ENCODE data around the gene PTEN.
"Not testable (repeated sequence)": the region's sequence is repeated elsewhere in the genome, so short reads cannot be mapped to it uniquely, and the experiment has no call there.

The PTEN gene

GRCh38 chr10:87878664-87879459 lies 15.4 kb downstream of the PTEN start:
- TF ChIP-seq, protein P1, sequence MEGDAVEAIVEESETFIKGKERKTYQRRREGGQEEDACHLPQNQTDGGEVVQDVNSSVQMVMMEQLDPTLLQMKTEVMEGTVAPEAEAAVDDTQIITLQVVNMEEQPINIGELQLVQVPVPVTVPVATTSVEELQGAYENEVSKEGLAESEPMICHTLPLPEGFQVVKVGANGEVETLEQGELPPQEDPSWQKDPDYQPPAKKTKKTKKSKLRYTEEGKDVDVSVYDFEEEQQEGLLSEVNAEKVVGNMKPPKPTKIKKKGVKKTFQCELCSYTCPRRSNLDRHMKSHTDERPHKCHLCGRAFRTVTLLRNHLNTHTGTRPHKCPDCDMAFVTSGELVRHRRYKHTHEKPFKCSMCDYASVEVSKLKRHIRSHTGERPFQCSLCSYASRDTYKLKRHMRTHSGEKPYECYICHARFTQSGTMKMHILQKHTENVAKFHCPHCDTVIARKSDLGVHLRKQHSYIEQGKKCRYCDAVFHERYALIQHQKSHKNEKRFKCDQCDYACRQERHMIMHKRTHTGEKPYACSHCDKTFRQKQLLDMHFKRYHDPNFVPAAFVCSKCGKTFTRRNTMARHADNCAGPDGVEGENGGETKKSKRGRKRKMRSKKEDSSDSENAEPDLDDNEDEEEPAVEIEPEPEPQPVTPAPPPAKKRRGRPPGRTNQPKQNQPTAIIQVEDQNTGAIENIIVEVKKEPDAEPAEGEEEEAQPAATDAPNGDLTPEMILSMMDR (IDR thresholded peaks at IDR 0.05; ENCODE audit: low read depth, low read length): no peak
- no peak overlapping the region for H3K4me3 ChIP-seq (ENCODE audit: low read depth, low read length)

DNA sequence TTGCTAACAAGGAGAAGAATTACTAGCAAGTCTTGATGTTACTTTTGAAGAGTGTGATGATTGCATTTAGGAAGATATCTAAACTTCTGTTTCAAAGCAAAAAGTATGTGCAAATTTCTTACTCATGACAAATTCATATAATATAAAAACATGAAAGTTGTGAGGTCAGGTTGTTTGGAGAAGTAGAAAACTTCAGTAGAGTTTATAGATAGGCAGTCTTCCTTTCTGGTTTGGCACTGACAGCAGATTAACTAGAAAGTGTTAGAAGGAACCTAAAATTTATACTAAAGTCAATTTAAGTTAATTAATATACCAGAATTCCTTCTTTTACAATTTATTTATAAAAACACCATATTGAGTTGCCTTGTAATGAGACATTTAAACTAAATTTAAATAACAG lies 16.9 kb downstream of the PTEN start:
- TF ChIP-seq, protein P1 (IDR thresholded peaks at IDR 0.05; ENCODE audit: low read depth, low read length): no peak
- H3K4me3 ChIP-seq (ENCODE audit: low read depth, low read length): no peak overlapping the region

DNA sequence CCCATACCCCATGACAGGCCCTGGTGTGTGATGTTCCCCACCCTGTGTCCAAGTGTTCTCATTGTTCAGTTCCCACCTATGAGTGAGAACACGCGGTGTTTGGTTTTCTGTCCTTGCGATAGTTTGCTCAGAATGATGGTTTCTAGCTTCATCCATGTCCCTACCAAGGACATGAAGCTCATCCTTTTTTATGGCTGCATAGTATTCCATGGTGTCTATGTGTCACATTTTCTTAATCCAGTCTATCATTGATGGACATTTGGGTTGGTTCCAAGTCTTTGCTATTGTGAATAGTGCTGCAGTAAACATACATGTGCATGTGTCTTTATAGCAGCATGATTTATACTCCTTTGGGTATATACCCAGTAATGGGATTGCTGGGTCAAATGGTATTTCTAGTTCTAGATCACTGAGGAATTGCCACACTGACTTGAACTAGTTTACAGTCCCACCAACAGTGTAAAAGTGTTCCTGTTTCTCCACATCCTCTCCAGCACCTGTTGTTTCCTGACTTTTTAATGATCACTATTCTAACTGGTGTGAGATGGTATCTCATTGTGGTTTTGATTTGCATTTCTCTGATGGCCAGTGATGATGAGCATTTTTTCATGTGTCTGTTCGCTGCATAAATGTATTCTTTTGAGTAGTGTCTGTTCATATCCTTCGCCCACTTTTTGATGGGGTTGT lies 18.1 kb downstream of the PTEN start:
- not testable (repeated sequence) for H3K4me3 ChIP-seq (ENCODE audit: low read depth, low read length)

DNA sequence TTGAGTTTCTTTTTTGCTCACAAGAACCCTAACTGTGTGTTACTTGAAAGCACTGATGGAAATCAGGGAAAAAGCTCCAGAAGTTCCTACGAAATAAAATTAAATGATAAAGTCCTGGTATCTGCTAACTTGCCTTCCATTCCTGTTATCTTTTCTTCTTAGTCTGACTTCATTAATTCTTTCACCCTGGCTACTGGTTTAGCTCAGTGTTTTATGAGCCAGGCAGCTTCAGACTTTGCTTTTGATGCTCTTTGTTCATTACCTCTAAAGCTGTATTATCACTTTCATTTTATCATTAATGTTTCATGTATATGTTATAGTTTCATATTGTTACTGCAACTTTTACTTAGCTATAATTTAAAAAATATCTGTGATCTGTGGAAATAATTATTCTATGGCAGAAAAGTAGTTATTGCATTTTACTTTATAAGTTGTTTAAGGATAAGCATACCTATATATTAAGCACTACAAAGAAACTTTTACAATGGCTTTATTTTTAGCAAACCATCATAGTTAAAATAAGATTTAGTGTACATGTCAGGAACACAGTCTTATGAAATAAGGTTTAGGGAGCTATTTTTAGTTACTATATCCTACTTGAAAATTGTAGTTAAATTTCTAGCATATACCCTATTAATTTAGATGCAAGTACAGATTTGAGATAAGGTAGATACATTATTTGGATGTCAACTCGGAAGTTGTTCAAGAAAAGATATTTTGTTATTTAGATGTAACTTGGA lies 19.3 kb downstream of the PTEN start:
- no peak overlapping the region for H3K4me3 ChIP-seq (ENCODE audit: low read depth, low read length)
- TF ChIP-seq, protein P1 (IDR thresholded peaks at IDR 0.05; ENCODE audit: low read depth, low read length): no peak

- H3K4me3 ChIP-seq (ENCODE audit: low read depth, low read length): no peak overlapping the region
- TF ChIP-seq, protein P1 (IDR thresholded peaks at IDR 0.05; ENCODE audit: low read depth, low read length): no peak
These were observed 23.2 kb downstream of the PTEN start for GRCh38 chr10:87886635-87887034.

DNA sequence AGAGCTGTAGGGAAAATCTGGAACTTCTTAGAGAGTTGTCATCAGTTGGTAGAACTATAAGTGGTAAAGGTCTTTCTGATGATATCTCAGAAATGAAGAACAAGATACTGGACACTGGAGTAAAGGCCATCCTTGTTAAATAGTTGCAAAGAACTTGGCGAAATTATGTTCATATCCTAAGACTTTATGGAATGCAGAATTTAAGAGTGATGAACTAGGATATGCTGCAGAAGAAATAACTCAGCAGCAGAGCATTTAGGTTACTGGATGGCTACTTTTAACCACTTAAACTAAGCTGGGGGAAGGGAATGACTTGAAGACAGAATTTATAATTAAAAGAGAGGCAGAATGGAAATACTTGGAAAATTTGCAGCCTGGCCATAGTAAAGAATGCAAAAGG lies 23.7 kb downstream of the PTEN start:
- TF ChIP-seq, protein P1 (IDR thresholded peaks at IDR 0.05; ENCODE audit: low read depth, low read length): no peak
- H3K4me3 ChIP-seq (ENCODE audit: low read depth, low read length): no peak overlapping the region

GRCh38 chr10:87887548-87888289 lies 24.3 kb downstream of the PTEN start:
- TF ChIP-seq, protein P1 (IDR thresholded peaks at IDR 0.05; ENCODE audit: low read depth, low read length): no peak
- no peak overlapping the region for H3K4me3 ChIP-seq (ENCODE audit: low read depth, low read length)
